HepG2 (cell line): ENCODE measurements around the gene CCDC50. TPM values are rescaled to one million over a fixed set of nuclear protein-coding genes. Genes with fewer than 3 reads are reported as not detected.

ENCODE experiments used
- ATAC-seq: fragments of 200-7000 bp; cut with Tn5 transposase; 3 replicates; pipeline ENCODE4 v1.9.1; 2020; ENCODE audit warnings: mild to moderate bottlenecking, moderate library complexity
- BruUV-seq: library from RNA; stranded (reverse); fragments of 400-500 nt; replicated peaks from 2 replicates; lab custom pipeline; 2021; lab: Mats Ljungman, UMichigan
- CTCF ChIA-PET: fragments of 300-600 bp; formaldehyde crosslinking; extraction: SDS; loops from one replicate; lab custom pipeline; 2021; ENCODE audit warnings: low total read pairs, inconsistent platforms, low intra/inter-chr PET ratio; lab: Yijun Ruan, JAX
- POLR2A ChIA-PET: fragments of 350-600 bp; sonication (Branson Sonifier 250); formaldehyde crosslinking; loops from one replicate; lab custom pipeline; 2020; ENCODE audit warnings: antibody characterized with exemption, inconsistent platforms; lab: Yijun Ruan, JAX
- DNase-seq: peaks from one replicate; pipeline ENCODE4 v3.0.0-alpha.2; 2015; ENCODE audit warnings: low spot score
- FAIRE-seq: peaks from 3 replicates; lab custom pipeline; 2011; peaks lifted over from hg19 to GRCh38; lab: Jason Lieb, UNC
- H2AFZ ChIP-seq: one replicate; pipeline ENCODE4 v1.6.1; 2011; ENCODE audit warnings: low read length, inconsistent platforms
- H3K27ac ChIP-seq: fragments of 300-600 bp; 3 replicates; pipeline ENCODE4 v1.8.0; 2011; ENCODE audit warnings: mixed run types, mild to moderate bottlenecking, mixed read lengths, low read length, inconsistent platforms; ENCODE audit not compliant: insufficient read depth; ENCODE audit errors: extremely low read length
- H3K27me3 ChIP-seq, 2 experiments: fragments of 200-600 bp in 1 of 2; 2 replicates in 1 of 2; 3 replicates in 1 of 2; pipeline versions ENCODE4 v1.6.0 to v1.8.0; 2011; ENCODE audit warnings: low read length in 2 of 2, mild to moderate bottlenecking in 2 of 2, moderate library complexity in 2 of 2, inconsistent platforms in 1 of 2; ENCODE audit not compliant: insufficient read depth in 2 of 2, control insufficient read depth in 1 of 2
- H3K36me3 ChIP-seq, 2 experiments: fragments of 200-600 bp in 1 of 2; replicated peaks in 1 of 2; 2 replicates in 1 of 2; 3 replicates in 1 of 2; pipeline versions ENCODE4 v1.5.1 to v1.8.0; 2011; ENCODE audit warnings: low read length in 2 of 2, inconsistent platforms in 1 of 2; ENCODE audit not compliant: insufficient read depth in 2 of 2, control insufficient read depth in 1 of 2
- H3K4me1 ChIP-seq: 2 replicates; pipeline ENCODE4 v1.5.1; 2012; ENCODE audit warnings: low read length, inconsistent platforms; ENCODE audit not compliant: insufficient read depth
- H3K4me2 ChIP-seq: 2 replicates; pipeline ENCODE4 v1.6.0; 2011; ENCODE audit warnings: low read depth, low read length, inconsistent platforms
- H3K4me3 ChIP-seq, 3 experiments: fragments of 200-600 bp in 1 of 3; sonication (generic), shearing (Covaris generic) in 1 of 3; replicated peaks in 1 of 3; 2 replicates each; pipeline ENCODE4 v1.5.1; 2011 to 2016; ENCODE audit warnings: low read length in 3 of 3, inconsistent platforms in 2 of 3, low read depth in 2 of 3, mild to moderate bottlenecking in 2 of 3, control low read depth in 1 of 3, mixed read lengths in 1 of 3; ENCODE audit not compliant: insufficient read depth in 1 of 3
- H3K79me2 ChIP-seq: one replicate; pipeline ENCODE4 v1.6.1; 2011; ENCODE audit warnings: low read length, inconsistent platforms; ENCODE audit not compliant: insufficient read depth
- H3K9ac ChIP-seq: 2 replicates; pipeline ENCODE4 v1.6.0; 2011; ENCODE audit warnings: mild to moderate bottlenecking, low read depth, low read length, inconsistent platforms; ENCODE audit not compliant: insufficient read depth
- H3K9me3 ChIP-seq: 2 replicates; pipeline ENCODE4 v1.5.1; 2012; ENCODE audit warnings: mild to moderate bottlenecking, low read length
- H4K20me1 ChIP-seq: 2 replicates; pipeline ENCODE4 v1.6.0; 2011; ENCODE audit warnings: inconsistent platforms, mild to moderate bottlenecking, low read length, moderate library complexity; ENCODE audit not compliant: insufficient read depth
- GFI1 ChIP-seq: sonication (generic); formaldehyde crosslinking; IDR thresholded peaks from 2 replicates; pipeline ENCODE4 v1.5.0; 2020; ENCODE audit warnings: missing genetic modification reagents, mild to moderate bottlenecking, borderline replicate concordance
- KDM3A ChIP-seq: IDR thresholded peaks from 2 replicates; pipeline ENCODE4 v1.6.1; 2018; ENCODE audit warnings: low read depth, missing compliant biosample characterization
- MAFF ChIP-seq: IDR thresholded peaks from 2 replicates; pipeline ENCODE4 v1.6.1; 2011; ENCODE audit warnings: low read depth, low read length, improper control_type of control experiment
- MAFK ChIP-seq, 2 experiments: IDR thresholded peaks in 1 of 2; conservative IDR thresholded peaks in 1 of 2; 2 replicates each; pipeline ENCODE4 v1.6.1; 2011; ENCODE audit warnings: improper control_type of control experiment in 2 of 2, low read length in 2 of 2
- MLLT10 ChIP-seq: sonication (generic); formaldehyde crosslinking; IDR thresholded peaks from 2 replicates; pipeline ENCODE4 v1.4.0; 2020; ENCODE audit warnings: missing genetic modification reagents
- NONO ChIP-seq, 2 experiments: fragments of 450-650 bp in 1 of 2; sonication (generic) in 1 of 2; formaldehyde crosslinking in 1 of 2; IDR thresholded peaks in 1 of 2; conservative IDR thresholded peaks in 1 of 2; 2 replicates each; pipeline versions ENCODE4 v1.6.1 to v1.8.0; 2017 to 2022; ENCODE audit warnings: mild to moderate bottlenecking in 1 of 2, missing genetic modification reagents in 1 of 2, moderate library complexity in 1 of 2
- PATZ1 ChIP-seq: sonication (generic); formaldehyde crosslinking; IDR thresholded peaks from 2 replicates; pipeline ENCODE4 v1.4.0; 2020; ENCODE audit warnings: missing genetic modification reagents
- SIX1 ChIP-seq: sonication (generic); formaldehyde crosslinking; IDR thresholded peaks from 2 replicates; pipeline ENCODE4 v1.4.0; 2020; ENCODE audit warnings: missing genetic modification reagents, borderline replicate concordance
- SP5 ChIP-seq: IDR thresholded peaks from 2 replicates; pipeline ENCODE4 v1.6.1; 2016; ENCODE audit warnings: low read depth, borderline replicate concordance
- TOPORS ChIP-seq: sonication (generic); formaldehyde crosslinking; IDR thresholded peaks from 2 replicates; pipeline ENCODE4 v1.8.0; 2023; ENCODE audit warnings: mild to moderate bottlenecking, missing genetic modification reagents
- ZNF180 ChIP-seq: sonication (generic); formaldehyde crosslinking; IDR thresholded peaks from 2 replicates; pipeline ENCODE4 v1.4.0; 2020; ENCODE audit warnings: low read depth, missing genetic modification reagents, borderline replicate concordance
- WGBS: methylation state at CpG from one replicate; pipeline ENCODE4 v1.1.6; 2017; ENCODE audit warnings: low lambda C conversion rate; 5-methylcytosine and 5-hydroxymethylcytosine counted together
- in situ Hi-C: cut with HindIII; loops from 2 replicates; pipeline ENCODE4 v1.10.0; 2017; ENCODE audit warnings: low pct_unique_long_range_greater_than_20kb; ENCODE audit not compliant: extremely low pct_ligation_motif_present
- intact Hi-C: fragments of 100-400 bp; cut with micrococcal nuclease; formaldehyde crosslinking; loops from one replicate; pipeline ENCODE4 v1.10.0; 2022; ENCODE audit not compliant: unreplicated experiment
- polyA plus RNA-seq, 8 experiments: library from polyadenylated mRNA; depleted of rRNA in 3 of 8; stranded (reverse) in 7 of 8; unstranded in 1 of 8; fragments of >200 nt; fragmentation: Illumina TruSeq in 4 of 8; extraction: Trizol in 4 of 8; gene quantifications; 2 replicates each; pipeline versions ENCODE4 v1.2.1 to v1.2.3, GENCODE V29; 2011 to 2016; ENCODE audit warnings: low read depth in 4 of 8, missing spikeins in 1 of 8, mixed read lengths in 1 of 8; ENCODE audit not compliant: insufficient read depth in 1 of 8
- total RNA-seq, 5 experiments: library from RNA; depleted of rRNA; stranded (reverse); fragments of >200 nt; fragmentation: Illumina TruSeq; extraction: Trizol; gene quantifications; 2 replicates each; pipeline ENCODE4 v1.2.3, GENCODE V29; 2016; ENCODE audit warnings: low read depth in 1 of 5

CCDC50 gene
- total and polyA plus RNA-seq, 2 of the 13 experiments (the other 11 are each of a cell fraction or from before 2014, with no cell fraction given), result 47.6 to 66.4 TPM

GRCh38 chr3:191426311-191426710, 97.1 kb downstream of the CCDC50 start:
- Histone ChIP-seq H3K4me3 (no peak overlapping the region), H3K9ac (no peak overlapping the region), H3K36me3 (no peaks in the 10 kb centered on the region), H3K27me3 (no peaks in the 10 kb centered on the region), H3K27ac (no peak overlapping the region), H4K20me1 (no peaks in the 10 kb centered on the region), H2AFZ (no peak overlapping the region), H3K9me3 (no peaks in the 10 kb centered on the region), H3K79me2 (no peaks in the 10 kb centered on the region), H3K4me2 (no peak overlapping the region), H3K4me1 (peaks cover 16% of the 10 kb centered on the region)
- in situ Hi-C loops, result no loop called here
- WGBS, result 0% methylated on average over 1 of the region's 1 CpG
- DNase-seq (no peak), FAIRE-seq (no peak), ATAC-seq (no peak)
- ChIA-PET CTCF (no interaction called here), POLR2A (no interaction called here)
- BruUV-seq, result no TSS peak
- intact Hi-C loops, result no loop called here
- no peak for TF ChIP-seq ZNF180 (CRISPR knock-in tag)
- TF ChIP-seq KDM3A (CRISPR knock-in tag), result no peak
- TF ChIP-seq GFI1 (CRISPR knock-in tag), result no peak
- TF ChIP-seq MLLT10 (CRISPR knock-in tag), result no peak
- no peak for TF ChIP-seq SIX1 (CRISPR knock-in tag)

GRCh38 chr3:191428177-191428576, 99.0 kb downstream of the CCDC50 start:
- intact Hi-C loops, result no loop called here
- no peaks in the 10 kb centered on the region for H3K79me2 ChIP-seq

More at GRCh38 chr3:191428177-191428576, 99.0 kb downstream of the CCDC50 start:
- no peak overlapping the region for H2AFZ ChIP-seq
- POLR2A ChIA-PET, result no interaction called here
- BruUV-seq, result no TSS peak
- DNase-seq (no peak), ATAC-seq (no peak)
- H3K4me3 ChIP-seq, result no peak overlapping the region
- no peak overlapping the region for H3K4me2 ChIP-seq
- no peak overlapping the region for H3K9ac ChIP-seq
- no peaks in the 10 kb centered on the region for H3K36me3 ChIP-seq
- in situ Hi-C loops, result no loop called here
- TF ChIP-seq NONO (IDR thresholded peaks at IDR 0.05) (no peak), NONO (CRISPR knock-in tag; conservative IDR thresholded peaks at IDR 0.05) (no peak), SP5 (CRISPR knock-in tag) (no peak), MAFK (conservative IDR thresholded peaks at IDR 0.05 in 1 of 2, IDR thresholded peaks at IDR 0.05 in 1 of 2; ENCODE audit: low read length in 2 of 2) (peak; percentile 35 to 85; a peak in 3 of 4 replicates), PATZ1 (CRISPR knock-in tag) (no peak), TOPORS (no peak), MAFF (peak; percentile 61; the same call in 1 of the 2 replicates)
- TF ChIP-seq, all 625 proteins: peak for 2
- Histone ChIP-seq H3K9me3 (no peaks in the 10 kb centered on the region), H3K27ac (no peak overlapping the region), H3K27me3 (no peaks in the 10 kb centered on the region), H3K4me1 (peaks cover 23% of the 10 kb centered on the region), H4K20me1 (no peaks in the 10 kb centered on the region)
- CTCF ChIA-PET, result no interaction called here
- WGBS, result 92% methylated on average over 1 of the region's 1 CpG
- FAIRE-seq, result no peak
